ENCODE data around the gene RHOD.

DNA sequence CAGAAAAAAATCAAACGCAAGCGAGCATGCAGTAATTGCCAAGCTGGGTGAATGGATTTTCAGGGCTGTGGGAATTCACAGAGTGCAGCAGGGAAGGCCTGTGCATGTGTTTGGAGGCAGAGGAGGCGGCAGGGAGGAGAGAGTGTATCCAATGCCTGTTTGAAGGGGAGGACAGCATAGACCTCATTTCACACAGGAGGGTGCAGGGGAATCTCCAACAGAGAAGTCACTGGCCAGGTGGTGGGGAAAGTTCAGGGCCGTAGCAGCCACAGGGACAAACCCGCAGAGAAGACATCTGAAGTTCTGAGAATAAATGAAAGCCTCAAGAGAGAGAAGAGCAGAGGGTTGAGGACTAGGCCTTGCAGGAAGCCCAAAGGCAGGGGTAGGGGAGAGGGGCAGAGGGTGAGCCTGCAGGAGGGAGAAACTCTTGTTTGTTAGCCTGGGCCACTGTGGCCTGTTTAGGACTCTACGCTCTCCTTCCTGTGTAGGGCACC, 43.2 kb downstream of the RHOD start:
- TF ChIP-seq, protein P1, sequence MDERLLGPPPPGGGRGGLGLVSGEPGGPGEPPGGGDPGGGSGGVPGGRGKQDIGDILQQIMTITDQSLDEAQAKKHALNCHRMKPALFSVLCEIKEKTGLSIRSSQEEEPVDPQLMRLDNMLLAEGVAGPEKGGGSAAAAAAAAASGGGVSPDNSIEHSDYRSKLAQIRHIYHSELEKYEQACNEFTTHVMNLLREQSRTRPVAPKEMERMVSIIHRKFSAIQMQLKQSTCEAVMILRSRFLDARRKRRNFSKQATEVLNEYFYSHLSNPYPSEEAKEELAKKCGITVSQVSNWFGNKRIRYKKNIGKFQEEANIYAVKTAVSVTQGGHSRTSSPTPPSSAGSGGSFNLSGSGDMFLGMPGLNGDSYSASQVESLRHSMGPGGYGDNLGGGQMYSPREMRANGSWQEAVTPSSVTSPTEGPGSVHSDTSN (CRISPR knock-in tag; IDR thresholded peaks at IDR 0.05; ENCODE audit: low read depth), result no peak
- TF ChIP-seq, protein P1 (tag; conservative IDR thresholded peaks at IDR 0.05; ENCODE audit: low read depth), result no peak
- TF ChIP-seq, protein P2, sequence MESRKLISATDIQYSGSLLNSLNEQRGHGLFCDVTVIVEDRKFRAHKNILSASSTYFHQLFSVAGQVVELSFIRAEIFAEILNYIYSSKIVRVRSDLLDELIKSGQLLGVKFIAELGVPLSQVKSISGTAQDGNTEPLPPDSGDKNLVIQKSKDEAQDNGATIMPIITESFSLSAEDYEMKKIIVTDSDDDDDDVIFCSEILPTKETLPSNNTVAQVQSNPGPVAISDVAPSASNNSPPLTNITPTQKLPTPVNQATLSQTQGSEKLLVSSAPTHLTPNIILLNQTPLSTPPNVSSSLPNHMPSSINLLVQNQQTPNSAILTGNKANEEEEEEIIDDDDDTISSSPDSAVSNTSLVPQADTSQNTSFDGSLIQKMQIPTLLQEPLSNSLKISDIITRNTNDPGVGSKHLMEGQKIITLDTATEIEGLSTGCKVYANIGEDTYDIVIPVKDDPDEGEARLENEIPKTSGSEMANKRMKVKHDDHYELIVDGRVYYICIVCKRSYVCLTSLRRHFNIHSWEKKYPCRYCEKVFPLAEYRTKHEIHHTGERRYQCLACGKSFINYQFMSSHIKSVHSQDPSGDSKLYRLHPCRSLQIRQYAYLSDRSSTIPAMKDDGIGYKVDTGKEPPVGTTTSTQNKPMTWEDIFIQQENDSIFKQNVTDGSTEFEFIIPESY (CRISPR knock-in tag; IDR thresholded peaks at IDR 0.05), result no peak
- TF ChIP-seq, protein P3, sequence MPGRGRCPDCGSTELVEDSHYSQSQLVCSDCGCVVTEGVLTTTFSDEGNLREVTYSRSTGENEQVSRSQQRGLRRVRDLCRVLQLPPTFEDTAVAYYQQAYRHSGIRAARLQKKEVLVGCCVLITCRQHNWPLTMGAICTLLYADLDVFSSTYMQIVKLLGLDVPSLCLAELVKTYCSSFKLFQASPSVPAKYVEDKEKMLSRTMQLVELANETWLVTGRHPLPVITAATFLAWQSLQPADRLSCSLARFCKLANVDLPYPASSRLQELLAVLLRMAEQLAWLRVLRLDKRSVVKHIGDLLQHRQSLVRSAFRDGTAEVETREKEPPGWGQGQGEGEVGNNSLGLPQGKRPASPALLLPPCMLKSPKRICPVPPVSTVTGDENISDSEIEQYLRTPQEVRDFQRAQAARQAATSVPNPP (IDR thresholded peaks at IDR 0.05; ENCODE audit: borderline replicate concordance, insufficient read depth, insufficient read length), result no peak
- TF ChIP-seq SAFB2 (IDR thresholded peaks at IDR 0.05; ENCODE audit: borderline replicate concordance, low read depth, low read length, severe bottlenecking) (no peak), MAFK (IDR thresholded peaks at IDR 0.05; ENCODE audit: low read length) (no peak), RUNX1 (IDR thresholded peaks at IDR 0.05; ENCODE audit: low read depth) (no peak), SMC3 (conservative IDR thresholded peaks at IDR 0.05; ENCODE audit: insufficient read depth, low read depth, low read length) (no peak), ZZZ3 (IDR thresholded peaks at IDR 0.05) (no peak)

Data from K562 (cell line).